Inflammatory macrophage (primary cell): Measurements from ENCODE around the gene SLC25A30.
"Not testable (repeated sequence)": the region's sequence is repeated elsewhere in the genome, so short reads cannot be mapped to it uniquely, and the experiment has no call there.

ENCODE experiments used
- DNase-seq, 2 donors: peaks; one replicate each; pipeline ENCODE4 v3.0.0-alpha.2; 2020 to 2022

SLC25A30 gene

GRCh38 chr13:45364876-45365557 is 53.2 kb downstream of the SLC25A30 start:
- DNase-seq = no peak

GRCh38 chr13:45362939-45363338 is 55.2 kb downstream of the SLC25A30 start:
- DNase-seq = peak in 1 of 2 donors; percentile 32

- DNase-seq = no peak
Measured at GRCh38 chr13:45361596-45362206, 56.5 kb downstream of the SLC25A30 start.

GRCh38 chr13:45356966-45357672 is 61.1 kb downstream of the SLC25A30 start:
- no peak for DNase-seq

- no peak for DNase-seq
Measured at GRCh38 chr13:45353895-45354294, 64.3 kb downstream of the SLC25A30 start.

GRCh38 chr13:45352031-45352430 is 66.1 kb downstream of the SLC25A30 start:
- DNase-seq = no peak

- DNase-seq = no peak
Measured at GRCh38 chr13:45350152-45350551, 68.0 kb downstream of the SLC25A30 start.

GRCh38 chr13:45349438-45349837 is 68.7 kb downstream of the SLC25A30 start:
- DNase-seq = peak; percentile 42 to 55

GRCh38 chr13:45344064-45344463 is 74.1 kb downstream of the SLC25A30 start:
- DNase-seq = not testable (repeated sequence)
